ENCODE data around the gene LCE1E. TPM values are rescaled to one million over a fixed set of nuclear protein-coding genes. Genes with fewer than 3 reads are reported as not detected.

Gene LCE1E
- total and polyA plus RNA-seq, 10 of the 15 experiments (the other 5 are each of a cell fraction or from before 2014, with no cell fraction given): 0.33 to 8.2 (median 1.3) TPM; not detected in 1

GRCh38 chr1:152756872-152757271, 29.2 kb upstream of the LCE1E start:
- DNase-seq (ENCODE audit: low read depth, low spot score) (no peak), ATAC-seq (no peak), FAIRE-seq (no peak)
- no peaks in the 10 kb centered on the region for H4K20me1 ChIP-seq (ENCODE audit: control insufficient read depth, insufficient read depth)
- CTCF ChIA-PET: interaction anchor here (0.6 kb wide), 1 partner anchor 309 kb away, joined by 3 read pairs; no protein-coding TSS in a partner anchor
- RAD21 ChIA-PET (ENCODE audit: unreplicated experiment): no interaction called here
- POLR2A ChIA-PET: no interaction called here
- SMC1A ChIA-PET (ENCODE audit: uncharacterized antibody, unreplicated experiment): no interaction called here
- H3K27ac ChIP-seq (ENCODE audit: control insufficient read depth, insufficient read depth): no peak overlapping the region
- 0% methylated on average over 2 of the region's 2 CpGs for WGBS (ENCODE audit: insufficient coverage, insufficient replicate concordance, low lambda C conversion rate, missing lambda C conversion rate)
- BruUV-seq (replicated peaks): no TSS peak
- H3K27me3 ChIP-seq (replicated peaks in 1 of 2; ENCODE audit: control insufficient read depth in 2 of 2, insufficient read depth in 2 of 2, low read length in 1 of 2): no peaks in the 10 kb centered on the region
- no peak overlapping the region for H3K4me2 ChIP-seq (ENCODE audit: control insufficient read depth, insufficient read depth)
- H3K79me2 ChIP-seq (ENCODE audit: control insufficient read depth, insufficient read depth, low read length): no peaks in the 10 kb centered on the region
- no peaks in the 10 kb centered on the region for H3K4me1 ChIP-seq (ENCODE audit: control insufficient read depth, insufficient read depth, low read length)
- no peaks in the 10 kb centered on the region for H3K9me3 ChIP-seq (replicated peaks; ENCODE audit: control insufficient read depth, insufficient read depth, low read length)
- intact Hi-C loops (cut with micrococcal nuclease; ENCODE audit: unreplicated experiment): no loop called here
- no peak overlapping the region for H3K4me3 ChIP-seq
- H3K36me3 ChIP-seq (ENCODE audit: control insufficient read depth in 2 of 2, insufficient read depth in 2 of 2, low read length in 1 of 2): no peaks in the 10 kb centered on the region
- H2AFZ ChIP-seq (ENCODE audit: control insufficient read depth, low read depth, low read length): no peak overlapping the region
- TF ChIP-seq HDGF (IDR thresholded peaks at IDR 0.05): no peak
- TF ChIP-seq RUNX3 (IDR thresholded peaks at IDR 0.05; ENCODE audit: low read length): no peak
- no peak for TF ChIP-seq REST (IDR thresholded peaks at IDR 0.05; ENCODE audit: low read depth, low read length)
- TF ChIP-seq PAX8 (IDR thresholded peaks at IDR 0.05): no peak
- TF ChIP-seq TCF12 (IDR thresholded peaks at IDR 0.05; ENCODE audit: low read depth, low read length): no peak
- no peak for TF ChIP-seq NRF1 (conservative IDR thresholded peaks at IDR 0.05; ENCODE audit: low read depth, low read length)
- no peak for TF ChIP-seq MYC (IDR thresholded peaks at IDR 0.05; ENCODE audit: insufficient read depth, insufficient read length, insufficient replicate concordance, low read length, severe bottlenecking)
- TF ChIP-seq PML (IDR thresholded peaks at IDR 0.05; ENCODE audit: low read length): no peak
- no peak for TF ChIP-seq NR2C1 (IDR thresholded peaks at IDR 0.05)
- no peak for TF ChIP-seq ZBTB4 (CRISPR knock-in tag; IDR thresholded peaks at IDR 0.05)
- no peak for TF ChIP-seq ZNF274 (IDR thresholded peaks at IDR 0.05; ENCODE audit: insufficient read depth, insufficient read length)
- no peak for TF ChIP-seq BRCA1 (IDR thresholded peaks at IDR 0.05; ENCODE audit: low read depth, low read length)
- TF ChIP-seq PKNOX1 (IDR thresholded peaks at IDR 0.05): no peak
- in situ Hi-C loops (cut with MboI): no loop called here
- H3K9ac ChIP-seq (ENCODE audit: control insufficient read depth, insufficient read depth, low read length): no peak overlapping the region
